Activated CD4-positive, alpha-beta memory T cell treated with anti-CD3 and anti-CD28 coated beads for 36 hours (primary cell): Measurements from ENCODE around the gene UBXN7. TPM values are rescaled to one million over a fixed set of nuclear protein-coding genes. Genes with fewer than 3 reads are reported as not detected.
"Not testable (repeated sequence)": the region's sequence is repeated elsewhere in the genome, so short reads cannot be mapped to it uniquely, and the experiment has no call there.

Experiments
- CTCF ChIA-PET: fragments of 350-600 bp; sonication (Branson Sonifier 250); formaldehyde crosslinking; loops from one replicate; lab custom pipeline; 2021; ENCODE audit warnings: antibody characterized with exemption, inconsistent platforms; lab: Charles Lee
- POLR2A ChIA-PET: fragments of 350-600 bp; sonication (Branson Sonifier 250); formaldehyde crosslinking; loops from one replicate; lab custom pipeline; 2021; ENCODE audit warnings: antibody characterized with exemption; lab: Charles Lee
- DNase-seq: peaks from one replicate; pipeline ENCODE4 v3.0.0-alpha.2; 2020
- H3K27ac Mint-ChIP-seq: one replicate; pipeline ENCODE4 v1.8.0; 2021; ENCODE audit warnings: mixed read lengths
- H3K27me3 Mint-ChIP-seq: one replicate; pipeline ENCODE4 v1.8.0; 2021; ENCODE audit warnings: mixed read lengths
- H3K36me3 Mint-ChIP-seq: one replicate; pipeline ENCODE4 v1.8.0; 2021; ENCODE audit warnings: mixed read lengths
- H3K4me1 Mint-ChIP-seq: one replicate; pipeline ENCODE4 v1.8.0; 2021; ENCODE audit warnings: low read depth, mixed read lengths
- H3K4me3 Mint-ChIP-seq: one replicate; pipeline ENCODE4 v1.8.0; 2021; ENCODE audit warnings: mild to moderate bottlenecking, mixed read lengths
- H3K9me3 Mint-ChIP-seq: one replicate; pipeline ENCODE4 v1.8.0; 2021; ENCODE audit warnings: mixed read lengths
- intact Hi-C: fragments of 100-400 bp; cut with micrococcal nuclease; formaldehyde crosslinking; loops from one replicate; pipeline ENCODE4 v1.15.1; 2023
- total RNA-seq, 2 experiments: library from RNA; stranded (reverse); gene quantifications; one replicate each; pipeline ENCODE4 v1.2.3, GENCODE V29; 2021

UBXN7 gene
- total RNA-seq, 2 experiments from 2014 or later: 58.1 to 61.1 TPM

DNA sequence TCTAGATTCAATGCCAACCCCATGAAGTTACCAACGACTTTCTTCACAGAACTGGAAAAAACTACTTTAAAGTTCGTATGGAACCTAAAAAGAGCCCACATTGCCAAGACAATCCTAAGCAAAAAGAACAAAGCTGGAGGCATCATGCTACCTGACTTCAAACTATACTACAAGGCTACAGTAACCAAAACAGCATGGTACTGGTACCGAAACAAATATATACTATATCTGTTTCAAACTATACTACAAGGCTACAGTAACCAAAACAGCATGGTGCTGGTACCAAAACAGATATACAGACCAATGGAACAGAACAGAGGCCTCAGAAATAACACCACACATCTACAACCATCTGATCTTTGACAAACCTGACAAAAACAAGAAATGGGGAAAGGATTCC, 45.4 kb downstream of the UBXN7 start:
- peaks cover 11% of the 10 kb centered on the region for H3K4me1 Mint-ChIP-seq
- H3K4me3 Mint-ChIP-seq, intact Hi-C loops, H3K27ac Mint-ChIP-seq, H3K27me3 Mint-ChIP-seq, DNase-seq, POLR2A ChIA-PET, H3K9me3 Mint-ChIP-seq, CTCF ChIA-PET: not testable (repeated sequence)
- H3K36me3 Mint-ChIP-seq: peaks cover 71% of the 10 kb centered on the region

DNA sequence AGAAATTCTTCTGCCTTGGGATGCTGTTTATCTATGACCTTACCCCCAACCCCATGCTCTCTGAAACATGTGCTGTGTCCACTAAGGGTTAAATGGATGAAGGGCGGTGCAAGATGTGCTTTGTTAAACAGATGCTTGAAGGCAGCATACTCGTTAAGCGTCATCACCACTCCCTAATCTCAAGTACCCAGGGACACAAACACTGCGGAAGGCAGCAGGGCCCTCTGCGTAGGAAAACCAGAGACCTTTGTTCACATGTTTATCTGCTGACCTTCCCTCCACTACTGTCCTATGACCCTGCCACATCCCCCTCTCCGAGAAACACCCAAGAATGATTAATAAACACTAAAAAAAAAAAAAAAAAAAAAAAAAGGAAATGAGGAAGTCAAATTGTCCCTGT, 46.2 kb downstream of the UBXN7 start:
- CTCF ChIA-PET: interaction anchor here (0.7 kb wide), 1 partner anchor 33 kb away, joined by 4 read pairs; no protein-coding TSS in a partner anchor
- intact Hi-C loops, H3K27me3 Mint-ChIP-seq, H3K9me3 Mint-ChIP-seq, POLR2A ChIA-PET, DNase-seq, H3K4me3 Mint-ChIP-seq, H3K27ac Mint-ChIP-seq: not testable (repeated sequence)
- peaks cover 71% of the 10 kb centered on the region for H3K36me3 Mint-ChIP-seq
- peaks cover 15% of the 10 kb centered on the region for H3K4me1 Mint-ChIP-seq

DNA sequence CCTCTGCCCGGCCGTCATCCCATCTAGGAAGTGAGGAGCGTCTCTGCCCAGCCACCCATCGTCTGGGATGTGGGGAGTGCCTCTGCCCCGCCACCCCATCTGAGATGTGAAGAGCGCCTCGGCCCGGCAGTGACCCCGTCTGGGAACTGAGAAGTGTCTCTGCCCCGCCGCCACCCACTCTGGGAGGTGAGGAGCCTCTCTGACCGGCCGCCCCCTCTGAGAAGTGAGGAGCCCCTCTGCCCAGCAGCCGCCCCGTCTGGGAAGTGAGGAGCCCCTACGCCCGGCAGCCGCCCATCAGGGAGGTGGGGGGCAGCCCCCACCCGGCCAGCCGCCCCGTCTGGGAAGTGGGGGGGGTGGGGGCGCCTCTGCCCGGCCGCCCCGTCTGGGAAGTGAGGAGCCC, 46.8 kb downstream of the UBXN7 start:
- H3K9me3 Mint-ChIP-seq, DNase-seq, H3K27me3 Mint-ChIP-seq, POLR2A ChIA-PET, H3K4me3 Mint-ChIP-seq, intact Hi-C loops, H3K27ac Mint-ChIP-seq: not testable (repeated sequence)
- H3K4me1 Mint-ChIP-seq: peaks cover 15% of the 10 kb centered on the region
- CTCF ChIA-PET: interaction anchor here (0.7 kb wide), 1 partner anchor 33 kb away, joined by 4 read pairs; no protein-coding TSS in a partner anchor
- H3K36me3 Mint-ChIP-seq: peaks cover 66% of the 10 kb centered on the region

DNA sequence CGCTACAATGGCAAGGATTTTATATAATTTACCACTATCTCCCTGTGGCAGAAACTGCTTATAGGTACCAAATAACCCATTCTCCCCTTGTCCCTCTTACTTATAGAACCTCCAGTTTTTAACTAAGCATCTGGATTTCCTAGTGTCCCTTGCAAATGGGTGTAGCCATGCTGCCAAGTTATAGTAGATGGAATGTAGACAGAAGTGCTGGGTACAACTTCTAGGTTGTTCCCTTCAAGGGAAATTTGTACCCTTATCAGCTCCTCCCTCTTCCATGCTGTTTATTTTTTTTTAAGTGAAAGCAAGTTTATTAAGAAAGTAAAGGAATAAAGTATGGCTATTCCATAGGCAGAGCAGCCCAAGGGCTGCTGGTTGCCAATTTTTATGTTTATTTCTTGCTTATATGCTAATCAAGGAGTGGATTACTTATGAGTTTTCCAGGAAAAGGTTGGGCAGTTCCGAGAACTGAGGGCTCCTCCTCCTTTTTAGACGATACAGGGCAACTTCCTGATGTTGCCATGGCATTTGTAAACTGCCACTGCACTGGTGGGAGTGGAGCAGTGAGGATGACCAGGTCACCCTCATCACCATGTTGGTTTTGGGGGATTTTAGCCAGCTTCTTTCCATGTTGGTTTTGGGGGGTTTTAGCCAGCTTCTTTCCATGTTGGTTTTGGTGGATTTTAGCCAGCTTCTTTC, 53.9 kb downstream of the UBXN7 start:
- CTCF ChIA-PET: interaction anchor here (0.9 kb wide), 1 partner anchor 145 kb away, joined by 3 read pairs; no protein-coding TSS in a partner anchor
- intact Hi-C loops: no loop called here
- Mint-ChIP-seq H3K36me3 (peaks cover 26% of the 10 kb centered on the region), H3K27me3 (no peaks in the 10 kb centered on the region), H3K27ac (no peak overlapping the region), H3K4me3 (no peak overlapping the region), H3K9me3 (no peaks in the 10 kb centered on the region), H3K4me1 (peaks cover 14% of the 10 kb centered on the region)
- POLR2A ChIA-PET: no interaction called here
- DNase-seq: peak; percentile 18

DNA sequence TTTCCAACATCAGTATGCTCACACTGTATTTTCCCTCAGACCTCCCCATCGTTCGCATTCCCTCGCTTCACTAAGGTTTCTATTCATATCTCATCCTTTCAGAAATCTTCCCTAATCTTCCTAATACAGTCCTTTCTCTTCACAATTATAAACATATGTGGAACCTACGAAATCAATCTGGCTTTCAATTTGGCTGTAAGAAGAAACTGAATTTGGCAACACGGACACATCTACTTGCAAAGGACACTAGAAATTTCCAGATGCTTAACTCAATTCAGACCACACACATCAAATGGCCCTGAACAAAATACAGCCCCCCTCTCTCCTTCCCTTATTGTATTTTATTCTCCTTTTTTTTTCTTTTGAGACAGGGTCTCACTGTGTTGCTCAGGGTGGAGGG, 54.9 kb downstream of the UBXN7 start:
- DNase-seq: no peak
- intact Hi-C loops: no loop called here
- Mint-ChIP-seq H3K9me3 (no peaks in the 10 kb centered on the region), H3K27me3 (no peaks in the 10 kb centered on the region), H3K4me1 (peaks cover 11% of the 10 kb centered on the region), H3K36me3 (peaks cover 21% of the 10 kb centered on the region), H3K27ac (no peak overlapping the region), H3K4me3 (no peak overlapping the region)
- ChIA-PET CTCF (no interaction called here), POLR2A (interaction anchor here (0.6 kb wide), 1 partner anchor 16 kb away, joined by 3 read pairs; no protein-coding TSS in a partner anchor)

DNA sequence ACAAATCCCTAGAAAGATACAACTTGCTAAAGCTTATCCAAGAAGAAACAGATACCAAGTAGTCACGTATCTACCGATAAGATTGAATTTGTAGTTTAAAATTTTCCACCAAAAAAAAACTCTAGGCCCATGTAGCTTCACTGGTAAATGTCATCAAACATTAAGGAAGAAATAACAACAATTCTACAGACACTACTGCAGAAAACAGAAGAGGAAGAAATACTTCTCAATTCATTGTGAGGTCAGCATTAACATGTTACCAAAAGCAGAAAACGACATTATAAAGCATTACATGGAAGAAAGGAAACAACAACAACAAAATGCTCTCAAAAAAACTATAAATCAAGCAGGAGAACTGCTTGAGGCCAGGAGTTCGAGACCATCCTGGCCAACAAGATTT, 66.5 kb downstream of the UBXN7 start:
- Mint-ChIP-seq H3K9me3 (no peaks in the 10 kb centered on the region), H3K27ac (peak overlapping the region; percentile 7), H3K36me3 (peaks cover 26% of the 10 kb centered on the region), H3K4me3 (no peak overlapping the region), H3K27me3 (no peaks in the 10 kb centered on the region), H3K4me1 (no peaks in the 10 kb centered on the region)
- DNase-seq: no peak
- ChIA-PET CTCF (no interaction called here), POLR2A (no interaction called here)
- intact Hi-C loops: no loop called here

DNA sequence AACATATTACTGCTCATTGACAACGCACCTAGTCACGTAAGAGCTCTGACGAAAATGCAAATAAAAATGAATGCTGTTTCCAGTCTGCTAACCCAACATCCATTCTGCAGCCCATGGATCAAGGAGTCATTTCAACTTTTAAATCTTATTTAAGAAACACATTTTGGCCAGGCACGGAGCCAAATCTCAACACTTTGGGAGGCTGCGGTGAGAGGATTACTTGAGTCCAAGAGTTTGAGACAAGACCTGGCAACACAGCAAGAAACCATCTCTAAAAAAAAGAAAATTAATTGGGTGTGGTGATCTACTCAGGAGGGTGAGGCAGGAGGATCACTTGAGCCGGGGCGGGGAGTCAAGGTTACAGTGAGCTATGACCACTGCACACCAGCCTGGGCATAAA, 71.6 kb downstream of the UBXN7 start:
- Mint-ChIP-seq H3K9me3 (no peaks in the 10 kb centered on the region), H3K4me1 (peaks cover 6% of the 10 kb centered on the region), H3K27me3 (no peaks in the 10 kb centered on the region), H3K36me3 (peaks cover 39% of the 10 kb centered on the region), H3K27ac (no peak overlapping the region), H3K4me3 (no peak overlapping the region)
- CTCF ChIA-PET: interaction anchor here (0.5 kb wide), 1 partner anchor 98 kb away, joined by 3 read pairs; no protein-coding TSS in a partner anchor
- intact Hi-C loops: no loop called here
- DNase-seq: no peak
- POLR2A ChIA-PET: no interaction called here

DNA sequence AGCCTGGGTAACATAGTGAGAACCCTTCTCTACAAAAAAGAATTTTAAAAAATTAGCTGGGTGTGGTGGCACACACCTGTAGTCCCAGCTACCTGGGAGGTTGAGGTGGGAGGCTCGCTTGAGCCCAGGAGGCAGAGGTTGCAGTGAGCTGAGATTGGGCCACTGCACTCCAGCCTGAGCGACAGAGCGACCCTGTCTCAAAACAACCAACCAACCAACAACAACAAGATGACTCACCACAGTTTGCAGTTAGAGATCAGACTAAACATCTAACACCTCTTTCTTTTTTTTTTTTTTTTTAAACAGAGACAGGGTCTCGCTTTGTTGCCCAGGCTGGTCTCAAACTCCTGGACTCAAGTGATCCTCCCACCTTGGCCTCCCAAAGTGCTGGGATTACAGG, 73.7 kb downstream of the UBXN7 start:
- intact Hi-C loops, POLR2A ChIA-PET, CTCF ChIA-PET: not testable (repeated sequence)

DNA sequence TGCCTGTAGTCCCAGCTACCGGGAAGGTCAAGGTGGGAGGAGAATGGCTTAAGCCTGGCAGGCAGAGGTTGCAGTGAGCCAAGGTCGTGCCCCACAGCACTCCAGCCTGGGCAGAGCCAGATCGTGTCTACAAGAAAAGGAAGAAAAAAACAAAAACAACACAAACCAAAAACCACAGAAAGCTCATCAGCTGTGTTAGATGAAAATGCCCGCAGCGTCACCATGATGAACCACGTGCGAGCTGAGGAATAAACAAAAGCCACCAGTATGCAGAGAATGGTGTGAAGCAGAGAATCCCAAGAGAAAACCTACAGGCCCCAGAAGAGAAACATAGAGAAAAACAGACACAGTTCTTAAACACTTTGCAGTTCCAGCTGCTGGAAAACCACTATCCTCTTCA, 74.3 kb downstream of the UBXN7 start:
- DNase-seq: no peak
- Mint-ChIP-seq H3K27ac (no peak overlapping the region), H3K4me3 (no peak overlapping the region), H3K9me3 (no peaks in the 10 kb centered on the region), H3K27me3 (no peaks in the 10 kb centered on the region), H3K36me3 (peaks cover 44% of the 10 kb centered on the region), H3K4me1 (peaks cover 6% of the 10 kb centered on the region)
- intact Hi-C loops: no loop called here
- CTCF ChIA-PET: no interaction called here
- POLR2A ChIA-PET: no interaction called here

More for the DNA sequence above, 73.7 kb downstream of the UBXN7 start:
- peaks cover 46% of the 10 kb centered on the region for H3K36me3 Mint-ChIP-seq
- H3K4me3 Mint-ChIP-seq, H3K9me3 Mint-ChIP-seq, H3K27ac Mint-ChIP-seq, H3K4me1 Mint-ChIP-seq, H3K27me3 Mint-ChIP-seq, DNase-seq: not testable (repeated sequence)

DNA sequence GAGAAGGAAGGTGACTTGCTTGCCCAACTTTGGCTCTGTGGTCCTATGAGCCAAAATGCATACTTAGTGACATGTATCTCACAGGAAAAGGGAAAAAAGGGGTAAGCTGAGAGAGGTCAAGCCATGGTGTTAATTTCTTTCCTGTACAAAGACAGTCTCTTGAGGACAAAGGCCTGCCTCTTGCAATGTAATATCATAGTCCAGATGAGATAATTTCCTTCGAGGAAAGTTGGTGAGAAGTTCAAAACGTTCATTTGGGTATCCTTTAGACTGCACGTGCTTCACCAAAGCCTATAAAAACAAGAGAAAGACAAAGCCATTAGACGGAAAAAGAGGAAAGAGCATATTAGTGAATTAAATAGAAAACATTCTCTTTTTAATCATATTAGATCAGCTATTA, 75.7 kb downstream of the UBXN7 start:
- Mint-ChIP-seq H3K27ac (no peak overlapping the region), H3K4me3 (no peak overlapping the region), H3K9me3 (no peaks in the 10 kb centered on the region), H3K27me3 (no peaks in the 10 kb centered on the region), H3K4me1 (peaks cover 6% of the 10 kb centered on the region), H3K36me3 (peaks cover 37% of the 10 kb centered on the region)
- DNase-seq: no peak
- ChIA-PET CTCF (no interaction called here), POLR2A (no interaction called here)
- intact Hi-C loops: no loop called here

DNA sequence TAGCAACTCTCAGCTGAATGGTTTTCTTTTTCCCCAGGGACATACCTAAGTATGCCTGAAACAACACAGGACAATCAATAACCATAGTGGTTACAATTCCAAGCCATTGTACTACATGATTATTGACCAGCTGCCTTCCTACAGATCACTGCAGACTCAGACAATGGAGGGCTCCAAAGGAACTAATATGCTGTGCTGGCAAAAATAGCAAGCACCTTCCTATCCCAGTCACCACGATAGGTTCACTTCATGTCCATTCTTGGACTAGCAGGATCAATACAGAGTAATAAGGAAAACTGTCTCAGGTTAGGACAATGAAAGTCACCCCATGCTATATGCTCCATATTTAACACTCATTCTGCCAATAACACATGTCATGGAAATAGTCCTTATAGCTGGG, 76.6 kb downstream of the UBXN7 start:
- Mint-ChIP-seq H3K27me3 (no peaks in the 10 kb centered on the region), H3K4me1 (peaks cover 6% of the 10 kb centered on the region), H3K27ac (no peak overlapping the region), H3K36me3 (peaks cover 30% of the 10 kb centered on the region), H3K4me3 (no peak overlapping the region), H3K9me3 (no peaks in the 10 kb centered on the region)
- intact Hi-C loops: no loop called here
- POLR2A ChIA-PET: no interaction called here
- no peak for DNase-seq
- CTCF ChIA-PET: no interaction called here

DNA sequence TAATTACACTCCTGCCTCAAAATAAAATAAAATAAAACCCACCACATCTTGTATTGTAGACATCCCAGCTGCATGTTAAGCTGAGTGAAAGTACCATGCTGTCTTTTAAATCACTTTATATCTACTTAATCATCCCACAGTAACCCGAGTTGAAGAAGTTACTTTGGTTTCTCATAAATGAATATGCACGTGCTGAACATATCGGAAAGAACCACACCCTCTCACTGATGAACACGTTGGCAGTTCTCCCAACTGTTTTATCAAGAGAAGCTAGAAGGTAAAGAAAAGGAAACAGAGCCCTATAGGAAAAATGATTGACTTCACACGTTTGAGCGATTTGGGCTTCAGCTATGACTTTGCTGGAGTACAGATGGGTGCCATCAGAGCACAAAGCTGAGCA, 78.1 kb downstream of the UBXN7 start:
- CTCF ChIA-PET: no interaction called here
- peaks cover 3% of the 10 kb centered on the region for H3K4me1 Mint-ChIP-seq
- no peaks in the 10 kb centered on the region for H3K9me3 Mint-ChIP-seq
- DNase-seq: no peak
- intact Hi-C loops: no loop called here
- peaks cover 25% of the 10 kb centered on the region for H3K36me3 Mint-ChIP-seq
- H3K27me3 Mint-ChIP-seq: no peaks in the 10 kb centered on the region
- H3K27ac Mint-ChIP-seq: no peak overlapping the region
- H3K4me3 Mint-ChIP-seq: no peak overlapping the region
- POLR2A ChIA-PET: no interaction called here

DNA sequence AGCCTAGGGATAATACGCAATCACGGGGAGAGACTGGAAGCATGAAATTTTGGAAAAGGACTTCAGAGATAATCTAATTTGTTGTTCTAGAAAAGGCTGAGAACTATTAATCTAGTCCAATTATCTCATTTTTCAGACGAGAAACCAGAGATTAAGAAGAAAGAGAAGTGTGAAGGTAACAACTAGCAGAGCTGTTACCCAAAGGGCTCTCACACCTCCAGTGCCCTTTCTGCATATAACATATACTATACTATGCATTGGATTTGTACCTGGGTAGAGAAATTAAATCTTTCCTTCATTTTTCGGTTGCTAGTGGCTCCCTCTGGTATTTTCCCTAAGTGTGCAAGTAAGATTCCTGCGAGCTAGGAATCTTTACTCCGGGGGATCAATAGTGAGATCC, 80.7 kb downstream of the UBXN7 start:
- Mint-ChIP-seq H3K4me3 (no peak overlapping the region), H3K4me1 (no peaks in the 10 kb centered on the region), H3K9me3 (no peaks in the 10 kb centered on the region), H3K27ac (no peak overlapping the region), H3K27me3 (no peaks in the 10 kb centered on the region), H3K36me3 (peaks cover 22% of the 10 kb centered on the region)
- DNase-seq: no peak
- intact Hi-C loops: no loop called here
- ChIA-PET CTCF (interaction anchor here (0.6 kb wide), 1 partner anchor 432 kb away, joined by 3 read pairs; no protein-coding TSS in a partner anchor), POLR2A (no interaction called here)
